Measurements from ENCODE around the gene RUNX1.

RUNX1 gene

GRCh38 chr21:34765619-34766018 is 283.5 kb downstream of the RUNX1 start:
- no peaks in the 10 kb centered on the region for H3K27me3 ChIP-seq (ENCODE audit: insufficient read depth, low read length)
- H3K4me1 ChIP-seq (ENCODE audit: insufficient read depth, low read length) = no peaks in the 10 kb centered on the region
- WGBS = 90% methylated on average over 4 of the region's 4 CpGs
- no peaks in the 10 kb centered on the region for H3K9me3 ChIP-seq (ENCODE audit: insufficient read depth, low read depth, low read length)
- H3K9ac ChIP-seq (ENCODE audit: low read depth, low read length) = no peak overlapping the region
- no peak overlapping the region for H3K4me3 ChIP-seq (ENCODE audit: low read length)
- H3K27ac ChIP-seq (ENCODE audit: low read depth, low read length) = no peak overlapping the region
- no peaks in the 10 kb centered on the region for H3K36me3 ChIP-seq (ENCODE audit: insufficient read depth, low read length)

GRCh38 chr21:34764715-34765284 is 284.3 kb downstream of the RUNX1 start:
- WGBS = 93% methylated on average over 3 of the region's 3 CpGs
- H3K27ac ChIP-seq (ENCODE audit: low read depth, low read length) = no peak overlapping the region

GRCh38 chr21:34762786-34763185 is 286.3 kb downstream of the RUNX1 start:
- H3K27me3 ChIP-seq (ENCODE audit: insufficient read depth, low read length) = no peaks in the 10 kb centered on the region
- WGBS = 91% methylated on average over 1 of the region's 1 CpG

More at GRCh38 chr21:34764715-34765284, 284.3 kb downstream of the RUNX1 start:
- Histone ChIP-seq H3K27me3 (ENCODE audit: insufficient read depth, low read length) (no peaks in the 10 kb centered on the region), H3K4me3 (ENCODE audit: low read length) (no peak overlapping the region), H3K9me3 (ENCODE audit: insufficient read depth, low read depth, low read length) (no peaks in the 10 kb centered on the region), H3K9ac (ENCODE audit: low read depth, low read length) (no peak overlapping the region), H3K4me1 (ENCODE audit: insufficient read depth, low read length) (no peaks in the 10 kb centered on the region), H3K36me3 (ENCODE audit: insufficient read depth, low read length) (no peaks in the 10 kb centered on the region)

GRCh38 chr21:34761758-34762330 is 287.3 kb downstream of the RUNX1 start:
- H3K27ac ChIP-seq (ENCODE audit: low read depth, low read length) = no peak overlapping the region
- no peak overlapping the region for H3K9ac ChIP-seq (ENCODE audit: low read depth, low read length)
- WGBS = 93% methylated on average over 2 of the region's 2 CpGs
- H3K27me3 ChIP-seq (ENCODE audit: insufficient read depth, low read length) = no peaks in the 10 kb centered on the region
- H3K4me1 ChIP-seq (ENCODE audit: insufficient read depth, low read length) = no peaks in the 10 kb centered on the region
- no peaks in the 10 kb centered on the region for H3K9me3 ChIP-seq (ENCODE audit: insufficient read depth, low read depth, low read length)
- no peaks in the 10 kb centered on the region for H3K36me3 ChIP-seq (ENCODE audit: insufficient read depth, low read length)
- no peak overlapping the region for H3K4me3 ChIP-seq (ENCODE audit: low read length)

More at GRCh38 chr21:34762786-34763185, 286.3 kb downstream of the RUNX1 start:
- H3K4me1 ChIP-seq (ENCODE audit: insufficient read depth, low read length) = no peaks in the 10 kb centered on the region
- no peak overlapping the region for H3K4me3 ChIP-seq (ENCODE audit: low read length)
- H3K9ac ChIP-seq (ENCODE audit: low read depth, low read length) = no peak overlapping the region
- H3K36me3 ChIP-seq (ENCODE audit: insufficient read depth, low read length) = no peaks in the 10 kb centered on the region
- H3K9me3 ChIP-seq (ENCODE audit: insufficient read depth, low read depth, low read length) = no peaks in the 10 kb centered on the region
- H3K27ac ChIP-seq (ENCODE audit: low read depth, low read length) = no peak overlapping the region

- Histone ChIP-seq H3K27ac (ENCODE audit: low read depth, low read length) (no peak overlapping the region), H3K9me3 (ENCODE audit: insufficient read depth, low read depth, low read length) (no peaks in the 10 kb centered on the region), H3K36me3 (ENCODE audit: insufficient read depth, low read length) (no peaks in the 10 kb centered on the region), H3K4me3 (ENCODE audit: low read length) (no peak overlapping the region), H3K9ac (ENCODE audit: low read depth, low read length) (no peak overlapping the region), H3K27me3 (ENCODE audit: insufficient read depth, low read length) (no peaks in the 10 kb centered on the region), H3K4me1 (ENCODE audit: insufficient read depth, low read length) (no peaks in the 10 kb centered on the region)
- 90% methylated on average over 19 of the region's 19 CpGs for WGBS
Measured at GRCh38 chr21:34754690-34755647, 294.1 kb downstream of the RUNX1 start.

- Histone ChIP-seq H3K9me3 (ENCODE audit: insufficient read depth, low read depth, low read length) (no peaks in the 10 kb centered on the region), H3K27me3 (ENCODE audit: insufficient read depth, low read length) (no peaks in the 10 kb centered on the region), H3K4me3 (ENCODE audit: low read length) (no peak overlapping the region), H3K36me3 (ENCODE audit: insufficient read depth, low read length) (no peaks in the 10 kb centered on the region), H3K27ac (ENCODE audit: low read depth, low read length) (no peak overlapping the region), H3K4me1 (ENCODE audit: insufficient read depth, low read length) (no peaks in the 10 kb centered on the region), H3K9ac (ENCODE audit: low read depth, low read length) (no peak overlapping the region)
- 92% methylated on average over 2 of the region's 3 CpGs for WGBS
Measured at GRCh38 chr21:34748862-34749261, 300.2 kb downstream of the RUNX1 start.

- 63% methylated on average over 21 of the region's 21 CpGs for WGBS
- Histone ChIP-seq H3K4me1 (ENCODE audit: insufficient read depth, low read length) (no peaks in the 10 kb centered on the region), H3K27ac (ENCODE audit: low read depth, low read length) (no peak overlapping the region), H3K9ac (ENCODE audit: low read depth, low read length) (no peak overlapping the region), H3K9me3 (ENCODE audit: insufficient read depth, low read depth, low read length) (no peaks in the 10 kb centered on the region), H3K27me3 (ENCODE audit: insufficient read depth, low read length) (no peaks in the 10 kb centered on the region), H3K4me3 (ENCODE audit: low read length) (no peak overlapping the region), H3K36me3 (ENCODE audit: insufficient read depth, low read length) (no peaks in the 10 kb centered on the region)
Measured at GRCh38 chr21:34745557-34746255, 303.4 kb downstream of the RUNX1 start.

- Histone ChIP-seq H3K4me3 (ENCODE audit: low read length) (no peak overlapping the region), H3K9ac (ENCODE audit: low read depth, low read length) (no peak overlapping the region), H3K27me3 (ENCODE audit: insufficient read depth, low read length) (no peaks in the 10 kb centered on the region), H3K36me3 (ENCODE audit: insufficient read depth, low read length) (no peaks in the 10 kb centered on the region), H3K4me1 (ENCODE audit: insufficient read depth, low read length) (no peaks in the 10 kb centered on the region), H3K9me3 (ENCODE audit: insufficient read depth, low read depth, low read length) (no peaks in the 10 kb centered on the region), H3K27ac (ENCODE audit: low read depth, low read length) (no peak overlapping the region)
- WGBS = 75% methylated on average over 3 of the region's 3 CpGs
Measured at GRCh38 chr21:34744801-34745200, 304.3 kb downstream of the RUNX1 start.

GRCh38 chr21:34743831-34744230 is 305.3 kb downstream of the RUNX1 start:
- Histone ChIP-seq H3K4me3 (ENCODE audit: low read length) (no peak overlapping the region), H3K36me3 (ENCODE audit: insufficient read depth, low read length) (no peaks in the 10 kb centered on the region), H3K9me3 (ENCODE audit: insufficient read depth, low read depth, low read length) (no peaks in the 10 kb centered on the region), H3K27me3 (ENCODE audit: insufficient read depth, low read length) (no peaks in the 10 kb centered on the region), H3K27ac (ENCODE audit: low read depth, low read length) (no peak overlapping the region), H3K9ac (ENCODE audit: low read depth, low read length) (no peak overlapping the region), H3K4me1 (ENCODE audit: insufficient read depth, low read length) (no peaks in the 10 kb centered on the region)
- 85% methylated on average over 9 of the region's 9 CpGs for WGBS

- H3K4me3 ChIP-seq (ENCODE audit: low read length) = no peak overlapping the region
- no peak overlapping the region for H3K9ac ChIP-seq (ENCODE audit: low read depth, low read length)
- 91% methylated on average over 9 of the region's 9 CpGs for WGBS
- no peaks in the 10 kb centered on the region for H3K36me3 ChIP-seq (ENCODE audit: insufficient read depth, low read length)
- H3K27me3 ChIP-seq (ENCODE audit: insufficient read depth, low read length) = no peaks in the 10 kb centered on the region
- no peak overlapping the region for H3K27ac ChIP-seq (ENCODE audit: low read depth, low read length)
- no peaks in the 10 kb centered on the region for H3K4me1 ChIP-seq (ENCODE audit: insufficient read depth, low read length)
- no peaks in the 10 kb centered on the region for H3K9me3 ChIP-seq (ENCODE audit: insufficient read depth, low read depth, low read length)
Measured at GRCh38 chr21:34743285-34743684, 305.8 kb downstream of the RUNX1 start.

GRCh38 chr21:34740198-34740597 is 308.9 kb downstream of the RUNX1 start:
- H3K27me3 ChIP-seq (ENCODE audit: insufficient read depth, low read length) = no peaks in the 10 kb centered on the region
- no peaks in the 10 kb centered on the region for H3K4me1 ChIP-seq (ENCODE audit: insufficient read depth, low read length)
- H3K36me3 ChIP-seq (ENCODE audit: insufficient read depth, low read length) = no peaks in the 10 kb centered on the region
- H3K27ac ChIP-seq (ENCODE audit: low read depth, low read length) = no peak overlapping the region
- no peaks in the 10 kb centered on the region for H3K9me3 ChIP-seq (ENCODE audit: insufficient read depth, low read depth, low read length)
- 100% methylated on average over 1 of the region's 1 CpG for WGBS
- H3K4me3 ChIP-seq (ENCODE audit: low read length) = no peak overlapping the region
- no peak overlapping the region for H3K9ac ChIP-seq (ENCODE audit: low read depth, low read length)

Measured in HUES64 (cell line).